Activated CD4-positive, alpha-beta T cell treated with anti-CD3 and anti-CD28 coated beads, Interleukin-2, Interleukin-4, amounts not matched to agents 100 ng/mL and 50 ng/mL, durations not matched to agents 16 hours and 8 hours (primary cell): ENCODE results near the gene FAM153A.
"Not testable (repeated sequence)": the region's sequence is repeated elsewhere in the genome, so short reads cannot be mapped to it uniquely, and the experiment has no call there.

Source experiments
- DNase-seq: peaks from one replicate; pipeline ENCODE4 v3.0.0-alpha.2; 2020; ENCODE audit warnings: low spot score

The FAM153A gene

DNA sequence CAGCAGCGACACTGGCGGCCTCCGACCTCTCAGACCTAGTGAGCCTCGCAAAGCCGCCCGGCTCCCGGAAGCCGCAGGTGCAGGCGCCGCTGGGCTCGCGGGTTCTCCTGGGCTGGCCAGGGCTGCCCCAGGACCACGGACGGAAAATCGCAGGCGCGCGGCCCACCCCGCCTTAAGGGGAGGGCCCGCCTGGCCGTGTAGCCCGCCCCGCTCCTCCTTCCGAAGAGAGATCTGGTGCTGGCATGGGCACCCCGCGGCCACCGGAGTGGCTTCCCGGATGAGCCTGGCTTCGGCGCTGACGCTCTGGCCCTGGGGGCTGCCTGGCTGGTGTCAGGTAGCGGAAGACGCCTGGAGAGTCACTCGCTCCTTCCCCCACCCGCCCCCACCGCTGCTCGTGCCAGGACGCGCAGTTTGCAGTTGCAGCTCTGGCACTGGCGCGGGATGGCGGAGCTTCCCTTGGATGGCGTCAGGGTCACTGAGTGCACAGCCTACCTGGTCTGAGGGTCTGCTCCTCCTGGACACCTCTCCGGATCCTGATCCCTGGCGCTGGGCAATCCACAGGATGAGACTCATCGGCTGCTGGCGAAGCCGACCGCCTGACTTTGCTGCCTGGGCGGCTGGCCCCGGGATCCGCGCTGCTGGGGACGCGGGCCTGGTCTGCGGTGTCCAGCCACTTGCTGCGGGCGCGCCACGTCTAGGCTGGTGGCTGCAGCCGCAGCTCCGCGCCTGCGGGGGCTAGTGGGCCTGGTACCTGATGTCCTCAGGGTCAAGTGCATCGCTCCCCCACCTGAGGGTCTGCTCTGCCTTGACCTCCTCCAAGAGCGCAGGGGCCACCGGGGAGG, at the start of gene FAM153A:
TSS of gene FAM153A (minus strand) at position 108 of the 842 bp plus-strand sequence.
- DNase-seq, result not testable (repeated sequence)

DNA sequence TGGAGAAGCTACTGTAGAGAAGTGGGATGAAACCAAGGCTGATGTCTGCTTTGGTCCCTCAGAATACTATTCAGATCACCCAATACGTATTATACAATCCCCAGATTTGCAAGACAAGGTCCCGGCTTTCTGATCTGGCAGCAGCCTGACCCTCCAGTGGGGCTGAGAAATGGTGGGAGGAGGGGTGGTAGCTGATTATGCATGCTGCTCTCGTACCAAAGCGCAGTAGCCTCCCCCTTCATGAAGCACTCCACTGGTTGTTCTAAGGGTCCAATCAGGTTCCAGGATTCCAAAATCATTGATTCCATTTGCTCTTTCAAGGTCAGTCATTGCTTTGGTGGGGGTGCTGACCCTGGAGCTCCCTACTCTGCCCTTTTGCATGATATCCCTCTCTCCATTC, 49.6 kb upstream of the FAM153A start:
- not testable (repeated sequence) for DNase-seq

DNA sequence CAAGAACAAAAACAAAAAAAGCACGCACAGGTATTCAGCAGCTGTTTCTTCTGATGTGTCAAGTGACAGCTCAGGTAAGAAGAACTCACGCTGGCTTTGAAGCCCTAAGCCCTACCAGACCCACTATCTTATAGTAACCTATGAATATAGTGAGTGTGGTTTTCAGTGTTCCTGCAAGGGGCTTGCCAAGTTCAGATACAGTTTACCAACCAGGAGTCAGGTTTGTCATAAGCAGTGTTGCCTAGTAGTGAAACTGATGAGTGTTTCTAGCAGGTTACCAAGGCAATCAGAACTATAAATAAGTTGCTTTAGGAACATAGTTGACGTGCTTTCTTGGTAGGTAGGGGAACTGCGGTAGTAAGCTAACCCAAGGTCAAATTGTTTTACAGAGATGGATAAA, 43.4 kb upstream of the FAM153A start:
- DNase-seq, result not testable (repeated sequence)

DNA sequence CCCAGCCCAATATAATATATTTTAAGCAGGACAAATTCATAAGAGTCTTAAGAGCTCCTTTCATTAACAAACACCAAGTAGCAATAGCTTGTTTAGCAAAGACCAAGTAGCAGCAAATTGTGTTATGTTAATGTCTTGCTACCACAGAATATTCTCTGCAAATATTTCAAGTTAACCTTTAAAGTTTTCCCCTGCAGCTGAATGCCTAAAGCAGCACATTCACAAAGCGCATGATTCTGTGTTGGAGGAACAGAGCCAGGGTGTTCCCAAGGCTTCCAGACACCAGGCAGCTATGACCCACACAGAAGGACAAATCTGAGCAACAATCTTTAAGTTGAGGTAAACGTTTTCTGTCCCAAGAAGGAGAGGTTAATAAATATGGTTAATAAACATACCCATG, 42.1 kb upstream of the FAM153A start:
- DNase-seq, result not testable (repeated sequence)

DNA sequence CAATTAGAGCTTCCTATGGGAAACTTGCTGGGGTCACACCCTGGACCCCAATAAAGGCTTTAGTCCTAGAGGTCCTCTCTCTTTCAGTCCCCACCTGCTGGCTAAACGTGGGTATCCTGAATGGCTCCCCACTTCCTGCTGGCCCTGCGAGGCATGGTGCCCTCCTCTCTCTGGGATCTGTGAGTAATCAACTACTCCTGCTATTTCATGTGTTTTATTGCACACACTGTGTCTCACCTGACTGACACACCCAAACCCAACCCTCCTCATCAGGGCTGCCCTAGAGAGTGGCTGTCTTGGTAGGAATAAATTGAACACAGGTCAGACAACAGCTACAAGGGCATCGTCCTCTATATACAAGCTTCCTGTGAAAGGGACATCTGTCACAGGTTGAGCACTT, 39.8 kb upstream of the FAM153A start:
- not testable (repeated sequence) for DNase-seq

DNA sequence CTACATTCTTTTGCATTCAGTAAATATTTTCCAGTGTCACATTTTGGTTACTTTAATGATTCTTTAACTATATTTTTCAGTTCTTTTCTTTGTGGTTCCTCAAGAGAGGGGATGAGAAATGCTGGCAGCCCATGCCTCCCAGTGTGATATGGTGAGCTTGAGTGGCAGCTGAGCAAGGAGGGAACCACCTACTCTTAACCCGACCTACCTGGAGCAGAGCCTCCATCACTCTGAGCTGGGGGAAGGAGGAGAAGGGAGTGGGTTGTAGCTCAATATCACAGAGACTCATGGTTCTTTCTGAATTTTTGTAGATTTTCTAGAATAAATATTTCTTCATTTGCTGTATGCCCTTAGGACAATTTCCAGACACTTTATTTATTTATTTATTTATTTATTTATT, 37.0 kb upstream of the FAM153A start:
- DNase-seq, result not testable (repeated sequence)

DNA sequence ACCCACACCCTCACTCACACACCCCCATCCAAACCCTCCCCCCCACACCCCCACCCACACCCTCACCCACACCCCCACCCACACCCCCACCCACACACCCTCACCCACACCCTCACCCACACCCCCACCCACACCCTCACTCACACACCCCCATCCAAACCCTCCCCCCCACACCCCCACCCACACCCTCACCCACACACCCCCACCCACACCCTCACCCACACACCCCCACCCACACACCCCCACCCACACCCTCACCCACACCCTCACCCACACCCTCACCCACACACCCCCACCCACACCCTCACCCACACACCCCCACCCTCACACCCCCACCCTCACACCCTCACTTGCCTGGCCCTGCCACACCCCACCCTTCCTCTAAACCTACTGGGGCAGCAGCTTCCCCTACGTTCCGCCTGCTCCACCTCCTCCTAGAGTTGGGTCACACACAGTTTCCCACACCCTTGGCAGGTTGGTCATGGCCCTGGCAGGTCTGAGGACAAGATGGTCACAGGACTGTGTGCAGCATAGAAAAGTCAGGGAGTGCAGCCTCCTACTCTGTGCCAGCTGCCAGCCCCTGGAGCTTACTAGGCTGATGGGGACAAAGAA, 30.2 kb upstream of the FAM153A start:
- not testable (repeated sequence) for DNase-seq

DNA sequence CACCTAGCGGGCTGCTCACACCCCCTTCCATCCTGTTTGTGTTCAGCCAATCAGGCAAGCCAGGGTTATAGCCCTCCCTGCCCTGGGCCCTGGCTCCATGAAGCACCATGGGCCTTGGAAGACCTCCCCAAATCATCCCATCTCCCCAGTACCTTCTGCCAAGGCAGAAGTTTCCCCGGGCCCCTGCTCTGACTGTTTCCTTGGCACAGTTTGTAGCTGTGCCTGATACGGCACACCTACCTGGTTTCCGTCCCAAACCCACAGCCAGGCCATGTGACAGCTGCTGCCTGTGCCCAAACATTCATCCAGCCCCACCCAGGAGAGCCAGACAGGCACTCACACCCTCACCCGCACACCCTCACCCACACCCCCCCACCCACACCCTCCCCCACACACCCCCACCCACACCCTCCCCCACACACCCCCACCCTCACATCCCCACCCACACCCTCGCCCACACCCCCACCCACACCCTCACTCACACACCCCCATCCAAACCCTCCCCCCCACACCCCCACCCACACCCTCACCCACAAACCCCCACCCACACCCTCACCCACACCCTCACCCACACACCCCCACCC, 29.6 kb upstream of the FAM153A start:
- DNase-seq, result not testable (repeated sequence)

DNA sequence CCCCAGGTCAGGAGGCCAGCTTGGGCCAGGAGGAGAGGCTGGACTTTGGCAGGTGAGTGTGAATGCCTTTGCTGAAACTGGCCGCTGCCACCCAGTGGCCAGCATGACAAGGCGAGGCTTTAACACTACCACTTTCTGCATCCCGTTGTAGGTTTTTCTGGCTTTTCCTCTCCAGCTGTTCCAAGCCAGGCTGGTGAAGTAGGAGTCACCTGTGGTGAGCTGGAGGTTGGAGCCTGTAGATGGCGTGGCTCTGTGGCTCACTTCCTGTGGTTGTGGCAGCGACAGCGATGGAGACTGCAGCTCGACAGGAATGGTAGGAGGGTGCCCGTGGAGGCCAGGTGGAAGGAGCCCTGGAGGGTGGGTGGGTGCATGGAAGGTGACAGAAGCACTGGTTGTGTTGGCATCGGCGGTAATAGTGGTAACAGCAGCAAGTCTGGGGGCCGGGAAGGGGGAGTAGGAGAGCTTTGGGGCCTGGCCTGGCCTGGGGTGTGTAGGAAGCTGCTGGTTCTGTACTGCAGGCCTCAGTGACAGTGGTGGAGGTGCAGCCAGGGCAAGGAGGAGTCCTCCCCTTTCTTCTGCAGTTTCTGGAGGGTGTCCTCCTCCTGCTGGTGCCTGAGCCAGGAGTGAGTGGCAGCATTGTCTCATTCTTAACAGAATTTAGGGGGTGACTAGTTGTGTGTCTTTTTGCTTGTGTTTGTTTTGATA, 26.7 kb upstream of the FAM153A start:
- DNase-seq, result not testable (repeated sequence)

DNA sequence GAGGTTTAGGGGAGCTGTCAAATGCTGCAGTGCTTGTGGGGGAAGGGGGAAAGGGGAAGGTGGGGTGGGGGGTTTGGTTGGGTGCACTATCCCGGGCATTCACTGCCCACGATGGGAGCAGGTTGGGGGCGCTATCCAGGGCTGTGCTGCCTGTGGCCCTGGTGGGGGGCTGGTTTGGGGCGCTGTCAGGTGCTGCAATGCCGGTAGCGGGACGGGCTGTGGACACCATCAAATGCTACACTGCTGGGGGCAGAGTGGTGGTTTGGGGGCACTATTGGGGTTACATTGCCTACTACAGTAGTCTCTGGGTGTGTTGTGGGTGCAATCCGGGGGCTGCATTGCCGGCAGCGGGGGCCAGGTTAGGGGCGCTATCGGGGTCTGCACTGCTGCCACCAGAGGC, 25.7 kb upstream of the FAM153A start:
- not testable (repeated sequence) for DNase-seq

DNA sequence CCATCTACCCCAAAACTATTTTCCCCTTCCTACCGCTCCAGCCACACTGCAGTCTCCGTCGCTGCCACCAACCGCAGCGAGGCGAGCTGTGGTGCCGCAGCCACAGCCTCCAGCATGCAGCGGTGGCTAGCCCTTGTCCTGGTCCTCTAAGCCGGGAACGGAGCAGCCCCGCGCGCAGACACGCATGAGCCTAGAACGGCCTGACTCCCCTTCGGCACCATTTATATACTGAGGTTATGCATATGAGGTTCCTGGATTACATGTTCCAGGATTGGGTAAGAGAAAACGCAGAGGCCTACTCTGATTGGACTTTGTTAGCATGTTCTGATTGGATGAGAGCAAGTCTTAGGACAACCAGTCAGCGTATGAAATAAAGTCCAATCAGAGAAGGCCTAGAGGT, 24.6 kb upstream of the FAM153A start:
- DNase-seq, result not testable (repeated sequence)

DNA sequence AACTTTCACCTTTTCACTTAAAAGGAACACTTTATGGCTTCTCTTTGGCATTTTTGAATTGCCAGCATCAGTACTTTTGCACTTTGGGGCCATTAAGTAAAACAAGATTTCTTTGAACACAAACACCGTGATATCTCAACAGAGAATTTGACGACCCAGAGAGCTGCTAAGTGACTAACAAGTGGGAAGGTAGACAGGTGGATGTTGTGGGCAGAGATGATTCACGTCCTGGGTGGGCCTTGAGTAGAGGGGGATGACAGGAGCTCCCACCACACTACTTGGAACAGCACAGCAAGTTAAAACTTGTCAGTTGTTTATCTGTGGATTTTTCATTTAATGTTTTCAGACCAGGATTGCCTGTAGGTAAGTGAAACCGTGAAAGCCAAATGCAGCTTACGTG, 18.7 kb upstream of the FAM153A start:
- DNase-seq, result not testable (repeated sequence)

DNA sequence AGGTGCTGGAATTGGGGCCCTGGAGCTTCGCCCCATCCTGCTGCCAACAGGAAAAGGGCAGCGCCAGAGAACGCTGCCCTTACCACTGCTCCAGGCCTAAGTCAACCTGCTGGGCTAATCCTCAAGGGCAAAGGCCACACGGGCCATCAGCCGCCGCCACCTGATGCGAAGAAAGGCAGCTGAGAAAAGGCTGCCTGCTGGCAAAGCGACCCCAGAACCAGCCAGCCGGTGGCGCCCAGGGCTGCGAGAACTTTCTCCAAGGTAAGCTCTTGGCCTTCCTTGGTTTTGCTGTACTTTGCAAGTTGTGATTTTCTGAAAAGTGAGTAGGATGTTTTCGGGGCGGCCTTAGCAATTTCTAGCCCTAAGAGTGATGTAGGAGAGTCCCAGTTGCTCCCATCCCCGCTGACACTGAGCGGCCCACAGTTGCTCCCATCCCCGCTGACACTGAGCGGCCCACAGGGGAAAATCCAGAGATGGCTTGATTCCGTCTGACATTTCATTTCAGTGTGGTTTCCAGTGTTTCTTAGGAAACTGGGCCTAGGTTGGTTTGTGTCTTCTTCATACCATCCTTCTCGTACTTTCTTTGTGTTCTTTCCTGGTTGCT, 15.6 kb upstream of the FAM153A start:
- not testable (repeated sequence) for DNase-seq

DNA sequence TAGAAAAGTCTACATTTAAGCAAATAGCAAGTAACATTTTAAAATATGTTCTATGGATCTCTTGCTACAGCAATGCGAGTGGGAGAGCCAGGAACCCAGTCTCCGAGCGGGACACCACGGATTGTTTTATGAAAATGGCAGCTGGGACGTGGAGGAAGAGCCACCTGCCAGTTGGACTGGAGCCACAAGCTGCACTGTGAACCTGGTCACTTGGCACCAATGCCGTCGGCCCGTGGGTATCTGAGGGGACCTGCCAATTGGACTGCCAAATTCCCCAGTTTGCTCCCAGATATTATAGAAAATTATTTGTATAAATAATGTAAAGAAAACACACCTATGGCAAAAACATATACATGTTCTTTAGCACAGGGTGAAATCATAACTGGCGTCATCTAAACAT, 10.6 kb upstream of the FAM153A start:
- not testable (repeated sequence) for DNase-seq

DNA sequence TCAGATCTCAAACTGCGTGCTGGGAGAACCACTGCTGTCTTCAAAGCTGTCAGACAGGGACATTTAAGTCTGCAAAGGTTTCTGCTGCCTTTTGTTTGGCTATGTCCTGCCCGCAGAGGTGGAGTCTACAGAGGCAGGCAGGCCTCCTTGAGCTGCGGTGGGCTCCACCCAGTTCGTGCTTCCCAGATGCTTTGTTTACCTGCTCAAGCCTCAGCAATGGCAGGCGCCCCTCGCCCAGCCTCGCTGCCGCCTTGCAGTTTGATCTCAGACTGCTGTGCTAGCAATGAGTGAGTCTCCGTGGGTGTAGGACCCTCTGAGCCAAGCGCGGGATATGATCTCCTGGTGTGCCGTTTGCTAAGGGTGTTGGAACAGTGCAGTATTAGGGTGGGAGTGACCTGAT, 8.9 kb upstream of the FAM153A start:
- DNase-seq, result not testable (repeated sequence)

DNA sequence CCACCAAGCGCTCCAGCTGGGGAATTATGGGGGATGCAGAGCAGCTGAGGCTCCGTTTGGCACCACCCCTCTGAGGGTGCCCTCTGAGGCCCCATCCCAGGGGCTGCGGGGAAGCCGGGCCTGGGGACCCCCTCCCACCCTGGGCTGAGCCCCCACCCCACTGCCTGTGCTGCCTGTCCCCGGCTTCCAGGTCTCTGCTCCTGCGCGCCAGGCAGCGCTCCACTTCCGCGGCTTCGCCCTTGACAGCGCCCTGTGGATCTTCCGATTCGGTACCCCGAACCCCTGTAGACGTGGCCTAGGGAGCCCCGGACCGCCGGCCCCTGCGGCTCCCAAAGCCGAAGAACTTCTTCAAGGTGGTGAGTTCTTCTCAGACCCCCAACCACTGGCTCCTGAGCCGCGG, 530 bp downstream of the FAM153A start:
- DNase-seq, result not testable (repeated sequence)

DNA sequence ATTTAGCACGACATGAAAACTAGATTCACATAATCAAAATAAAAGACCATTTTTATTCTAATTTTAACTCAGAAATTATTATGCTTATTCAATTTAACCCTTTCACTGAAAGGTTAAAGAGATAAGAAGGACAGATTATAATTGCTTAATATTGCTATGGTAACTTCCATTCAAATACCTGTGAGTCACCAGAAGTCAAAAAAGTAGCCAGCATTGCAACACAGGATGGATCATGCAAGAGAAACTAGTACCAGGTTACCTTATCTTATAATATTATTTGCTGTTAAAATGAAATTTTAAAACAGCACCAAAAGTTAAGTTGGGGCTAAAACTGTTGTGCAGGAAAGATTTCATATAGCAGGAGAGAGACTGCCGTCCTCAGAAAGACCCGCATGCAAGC, 11.5 kb downstream of the FAM153A start:
- not testable (repeated sequence) for DNase-seq

DNA sequence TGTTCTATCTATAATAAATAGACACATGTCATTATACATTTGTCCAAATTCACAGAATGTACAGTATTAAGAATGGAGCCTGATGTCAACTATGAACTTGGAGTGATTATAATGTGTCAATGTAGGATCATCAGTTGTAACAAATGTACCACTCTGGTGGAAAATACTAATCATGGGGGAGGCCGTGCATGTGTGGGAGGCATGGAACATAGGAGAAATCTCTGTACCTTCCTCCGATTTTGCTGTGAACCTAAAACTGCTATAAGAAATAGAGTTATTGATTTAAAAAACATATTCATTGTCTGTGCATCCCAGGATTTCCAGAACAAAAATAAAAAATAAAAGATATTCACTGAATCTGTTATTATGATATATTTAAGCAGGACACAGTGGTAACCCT, 12.1 kb downstream of the FAM153A start:
- DNase-seq, result not testable (repeated sequence)

DNA sequence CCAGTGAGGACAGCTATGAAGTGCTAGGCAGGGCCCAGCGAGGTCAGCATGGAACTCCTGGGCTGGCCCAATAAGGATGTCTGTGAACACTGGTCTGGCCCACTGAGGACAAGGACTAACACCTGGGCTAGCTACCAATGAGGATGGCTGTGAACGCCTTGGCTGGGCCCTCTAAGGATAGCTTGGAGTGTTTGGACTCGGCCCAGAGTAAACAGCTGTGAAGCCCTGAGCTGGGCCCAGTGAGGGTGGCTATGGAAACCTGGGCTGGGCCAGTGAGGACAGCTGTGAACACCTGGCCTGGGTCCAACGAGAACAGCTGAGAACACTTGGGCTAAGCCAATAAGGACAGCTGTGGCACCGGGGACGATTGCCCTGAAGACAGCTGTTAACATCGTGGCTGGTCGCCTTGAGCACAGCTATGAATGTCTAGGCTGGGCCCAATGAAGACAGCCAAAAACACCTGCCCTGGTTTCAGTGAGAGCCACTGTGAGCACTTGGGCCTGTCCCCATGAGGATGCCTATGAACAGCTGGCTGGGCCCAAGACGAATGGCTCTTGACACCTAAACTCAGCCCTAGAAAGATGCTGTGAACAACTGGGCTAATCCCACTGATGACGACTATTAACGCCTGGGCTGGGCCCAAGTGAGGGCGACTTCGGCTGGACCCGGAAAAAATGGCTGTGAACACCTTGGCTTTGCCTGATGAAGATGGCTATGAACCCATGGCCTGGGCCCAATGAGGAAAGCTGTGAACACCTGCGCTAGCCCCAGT, 18.8 kb downstream of the FAM153A start:
- not testable (repeated sequence) for DNase-seq

DNA sequence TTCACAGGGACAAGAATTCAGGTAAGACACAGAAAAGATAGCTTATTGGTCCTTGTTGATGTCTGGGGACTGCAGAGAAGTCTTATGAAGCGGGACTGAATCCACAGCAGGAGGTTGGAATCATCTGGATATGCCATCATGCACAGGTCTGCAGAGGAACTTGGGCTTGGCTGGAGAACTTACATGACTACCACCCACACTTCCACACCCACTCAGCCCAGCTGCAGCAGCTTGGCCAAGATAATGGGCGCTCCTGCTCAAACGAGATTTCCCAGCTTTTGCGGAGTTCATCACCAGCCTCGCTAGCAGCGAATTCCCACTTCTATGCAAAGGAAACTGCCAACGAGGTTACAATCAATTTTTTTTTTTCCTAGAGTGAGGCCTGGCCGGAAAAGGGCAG, 21.7 kb downstream of the FAM153A start:
- not testable (repeated sequence) for DNase-seq

DNA sequence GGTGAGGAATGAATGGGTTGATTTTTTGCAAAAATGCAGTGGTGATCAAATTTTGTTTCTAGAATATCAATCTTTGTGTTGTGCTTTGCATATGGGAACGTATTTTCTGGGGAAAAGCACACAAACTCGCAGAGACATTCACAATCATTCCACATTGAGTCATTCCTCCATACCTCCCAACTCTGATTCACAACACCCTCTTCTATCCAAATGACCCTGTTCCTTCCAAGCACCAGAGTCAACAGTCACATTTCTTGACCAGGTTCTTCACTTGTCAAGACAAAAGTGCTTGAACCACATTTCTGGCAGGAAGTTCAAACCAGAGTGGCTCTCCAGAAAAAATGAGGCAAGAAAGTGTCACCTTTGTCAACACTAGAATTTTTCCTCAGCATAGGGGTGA, 35.3 kb downstream of the FAM153A start:
- DNase-seq, result not testable (repeated sequence)
